ENCODE measurements around the gene GCNA. TPM values are rescaled to one million over a fixed set of nuclear protein-coding genes. Genes with fewer than 3 reads are reported as not detected.

Gene GCNA
- total and polyA plus RNA-seq, 2 of the 13 experiments (the other 11 are each of a cell fraction or from before 2014, with no cell fraction given): 0.38 to 0.66 TPM

DNA sequence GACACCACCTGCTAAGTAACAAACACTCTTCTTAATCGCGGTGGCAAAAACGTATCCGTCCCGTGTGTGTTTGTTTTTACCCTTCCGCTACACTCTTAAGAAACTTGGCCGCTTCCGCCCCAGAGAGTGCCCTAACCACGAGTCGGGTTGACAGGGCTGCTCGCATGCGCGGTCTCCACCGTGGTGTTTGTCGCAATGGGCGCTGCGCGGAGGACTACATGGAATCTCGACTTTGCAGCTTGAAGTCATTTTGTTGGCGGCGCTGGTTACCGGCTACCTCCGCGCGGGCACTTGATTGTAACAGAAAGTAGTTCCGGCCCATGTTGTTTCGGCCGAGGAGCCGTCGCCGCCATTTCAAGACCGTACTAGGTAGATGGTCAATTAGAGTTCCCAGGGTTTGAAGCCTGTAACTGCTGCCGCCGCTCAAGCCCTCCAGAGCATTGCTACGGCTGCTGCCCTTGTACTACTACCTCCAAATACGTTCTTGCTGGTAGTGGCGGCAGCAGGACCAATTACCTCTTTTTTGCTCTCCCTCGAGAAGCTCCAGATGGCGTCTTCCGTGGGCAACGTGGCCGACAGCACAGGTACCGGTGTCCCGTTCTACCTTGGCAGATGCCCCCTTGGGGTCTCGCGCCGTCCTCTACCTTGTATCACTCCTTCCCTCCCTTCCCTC lies 45.3 kb upstream of the GCNA start, which contains the start of gene OGT (continued):
- TF ChIP-seq, protein P1, sequence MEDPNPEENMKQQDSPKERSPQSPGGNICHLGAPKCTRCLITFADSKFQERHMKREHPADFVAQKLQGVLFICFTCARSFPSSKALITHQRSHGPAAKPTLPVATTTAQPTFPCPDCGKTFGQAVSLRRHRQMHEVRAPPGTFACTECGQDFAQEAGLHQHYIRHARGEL (CRISPR knock-in tag; IDR thresholded peaks at IDR 0.05): no peak
- TF ChIP-seq ZBTB8A (CRISPR knock-in tag; IDR thresholded peaks at IDR 0.05; ENCODE audit: borderline replicate concordance, low read depth): no peak
- peak; percentile 84; the same call in 1 of the 2 replicates for TF ChIP-seq TGIF2 (CRISPR knock-in tag; IDR thresholded peaks at IDR 0.05)
- no peak for TF ChIP-seq ZNF484 (CRISPR knock-in tag; IDR thresholded peaks at IDR 0.05; ENCODE audit: borderline replicate concordance, low read depth)
- no peak for TF ChIP-seq KLF12 (CRISPR knock-in tag; IDR thresholded peaks at IDR 0.05; ENCODE audit: borderline replicate concordance)
- peak; percentile 62; the same call in 1 of the 2 replicates for TF ChIP-seq ZZZ3 (CRISPR knock-in tag; IDR thresholded peaks at IDR 0.05; ENCODE audit: borderline replicate concordance)
- TF ChIP-seq ZNF720 (CRISPR knock-in tag; IDR thresholded peaks at IDR 0.05): no peak
- TF ChIP-seq NFKB2 (CRISPR knock-in tag; IDR thresholded peaks at IDR 0.05; ENCODE audit: borderline replicate concordance): no peak; the same call in 1 of the 2 replicates
- TF ChIP-seq, protein P2, sequence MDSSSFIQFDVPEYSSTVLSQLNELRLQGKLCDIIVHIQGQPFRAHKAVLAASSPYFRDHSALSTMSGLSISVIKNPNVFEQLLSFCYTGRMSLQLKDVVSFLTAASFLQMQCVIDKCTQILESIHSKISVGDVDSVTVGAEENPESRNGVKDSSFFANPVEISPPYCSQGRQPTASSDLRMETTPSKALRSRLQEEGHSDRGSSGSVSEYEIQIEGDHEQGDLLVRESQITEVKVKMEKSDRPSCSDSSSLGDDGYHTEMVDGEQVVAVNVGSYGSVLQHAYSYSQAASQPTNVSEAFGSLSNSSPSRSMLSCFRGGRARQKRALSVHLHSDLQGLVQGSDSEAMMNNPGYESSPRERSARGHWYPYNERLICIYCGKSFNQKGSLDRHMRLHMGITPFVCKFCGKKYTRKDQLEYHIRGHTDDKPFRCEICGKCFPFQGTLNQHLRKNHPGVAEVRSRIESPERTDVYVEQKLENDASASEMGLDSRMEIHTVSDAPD (CRISPR knock-in tag; IDR thresholded peaks at IDR 0.05): no peak
- TF ChIP-seq GFI1 (CRISPR knock-in tag; IDR thresholded peaks at IDR 0.05; ENCODE audit: borderline replicate concordance): no peak
- no peak for TF ChIP-seq ZNF891 (CRISPR knock-in tag; IDR thresholded peaks at IDR 0.05)
- TF ChIP-seq HHEX (CRISPR knock-in tag; IDR thresholded peaks at IDR 0.05): no peak
- TF ChIP-seq SP140L (CRISPR knock-in tag; IDR thresholded peaks at IDR 0.05; ENCODE audit: borderline replicate concordance): no peak
- no peak for TF ChIP-seq JUNB (CRISPR knock-in tag; IDR thresholded peaks at IDR 0.05; ENCODE audit: borderline replicate concordance)
- TF ChIP-seq, protein P3, sequence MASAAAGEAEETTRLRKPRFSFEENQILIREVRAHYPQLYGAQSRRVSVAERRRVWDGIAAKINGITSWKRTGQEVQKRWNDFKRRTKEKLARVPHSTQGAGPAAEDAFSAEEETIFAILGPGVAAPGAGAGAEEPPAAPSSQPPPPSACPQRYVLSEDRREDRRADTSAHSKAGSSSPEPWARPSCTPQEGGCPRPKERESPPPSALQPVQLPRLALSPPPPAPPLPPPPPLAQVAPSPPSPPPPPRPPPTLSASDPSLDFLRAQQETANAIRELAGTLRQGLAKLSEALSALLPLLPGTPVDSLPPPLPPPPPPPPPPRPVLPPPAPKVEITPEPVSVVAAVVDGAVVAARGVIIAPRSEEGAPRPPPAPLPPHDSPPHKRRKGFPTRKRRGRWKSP (CRISPR knock-in tag; IDR thresholded peaks at IDR 0.05): peak; percentile 51; the same call in 1 of the 2 replicates
- no peak for TF ChIP-seq SALL2 (CRISPR knock-in tag; IDR thresholded peaks at IDR 0.05)
- no peak for TF ChIP-seq ZNF274 (CRISPR knock-in tag; IDR thresholded peaks at IDR 0.05)
- no peak for TF ChIP-seq NONO (IDR thresholded peaks at IDR 0.05)
- TF ChIP-seq NONO (CRISPR knock-in tag; conservative IDR thresholded peaks at IDR 0.05): peak; percentile 88
- TF ChIP-seq ONECUT2 (CRISPR knock-in tag; IDR thresholded peaks at IDR 0.05): no peak
- TF ChIP-seq CC2D1A (CRISPR knock-in tag; IDR thresholded peaks at IDR 0.05): no peak
- TF ChIP-seq TCF7 (IDR thresholded peaks at IDR 0.05; ENCODE audit: low read depth): no peak
- TF ChIP-seq FLYWCH1 (CRISPR knock-in tag; IDR thresholded peaks at IDR 0.05): no peak
- TF ChIP-seq, protein P4, sequence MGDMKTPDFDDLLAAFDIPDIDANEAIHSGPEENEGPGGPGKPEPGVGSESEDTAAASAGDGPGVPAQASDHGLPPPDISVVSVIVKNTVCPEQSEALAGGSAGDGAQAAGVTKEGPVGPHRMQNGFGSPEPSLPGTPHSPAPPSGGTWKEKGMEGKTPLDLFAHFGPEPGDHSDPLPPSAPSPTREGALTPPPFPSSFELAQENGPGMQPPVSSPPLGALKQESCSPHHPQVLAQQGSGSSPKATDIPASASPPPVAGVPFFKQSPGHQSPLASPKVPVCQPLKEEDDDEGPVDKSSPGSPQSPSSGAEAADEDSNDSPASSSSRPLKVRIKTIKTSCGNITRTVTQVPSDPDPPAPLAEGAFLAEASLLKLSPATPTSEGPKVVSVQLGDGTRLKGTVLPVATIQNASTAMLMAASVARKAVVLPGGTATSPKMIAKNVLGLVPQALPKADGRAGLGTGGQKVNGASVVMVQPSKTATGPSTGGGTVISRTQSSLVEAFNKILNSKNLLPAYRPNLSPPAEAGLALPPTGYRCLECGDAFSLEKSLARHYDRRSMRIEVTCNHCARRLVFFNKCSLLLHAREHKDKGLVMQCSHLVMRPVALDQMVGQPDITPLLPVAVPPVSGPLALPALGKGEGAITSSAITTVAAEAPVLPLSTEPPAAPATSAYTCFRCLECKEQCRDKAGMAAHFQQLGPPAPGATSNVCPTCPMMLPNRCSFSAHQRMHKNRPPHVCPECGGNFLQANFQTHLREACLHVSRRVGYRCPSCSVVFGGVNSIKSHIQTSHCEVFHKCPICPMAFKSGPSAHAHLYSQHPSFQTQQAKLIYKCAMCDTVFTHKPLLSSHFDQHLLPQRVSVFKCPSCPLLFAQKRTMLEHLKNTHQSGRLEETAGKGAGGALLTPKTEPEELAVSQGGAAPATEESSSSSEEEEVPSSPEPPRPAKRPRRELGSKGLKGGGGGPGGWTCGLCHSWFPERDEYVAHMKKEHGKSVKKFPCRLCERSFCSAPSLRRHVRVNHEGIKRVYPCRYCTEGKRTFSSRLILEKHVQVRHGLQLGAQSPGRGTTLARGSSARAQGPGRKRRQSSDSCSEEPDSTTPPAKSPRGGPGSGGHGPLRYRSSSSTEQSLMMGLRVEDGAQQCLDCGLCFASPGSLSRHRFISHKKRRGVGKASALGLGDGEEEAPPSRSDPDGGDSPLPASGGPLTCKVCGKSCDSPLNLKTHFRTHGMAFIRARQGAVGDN (CRISPR knock-in tag; IDR thresholded peaks at IDR 0.05): peak; percentile 88
- TF ChIP-seq KAT7 (CRISPR knock-in tag; IDR thresholded peaks at IDR 0.05; ENCODE audit: borderline replicate concordance): no peak
- no peak for TF ChIP-seq NCOA1 (CRISPR knock-in tag; IDR thresholded peaks at IDR 0.05)
